WERI-Rb-1 (cell line): ENCODE measurements around the gene ZNF684.

Experiments
- DNase-seq: peaks from one replicate; pipeline ENCODE4 v3.0.0-alpha.2; 2020
- H3K27ac ChIP-seq: fragments of 250-450 bp; sonication (Bioruptor Pico); 2 replicates; pipeline ENCODE4 v1.5.1; 2020; ENCODE audit warnings: mild to moderate bottlenecking, moderate library complexity
- H3K27me3 ChIP-seq: fragments of 250-450 bp; sonication (Bioruptor Pico); 2 replicates; pipeline ENCODE4 v1.5.1; 2021; ENCODE audit warnings: mild to moderate bottlenecking, low read depth, moderate library complexity; ENCODE audit not compliant: insufficient read depth, severe bottlenecking
- H3K36me3 ChIP-seq: fragments of 250-450 bp; sonication (Bioruptor Pico); 2 replicates; pipeline ENCODE4 v1.5.1; 2020; ENCODE audit warnings: mild to moderate bottlenecking, moderate library complexity
- H3K4me3 ChIP-seq: 2 replicates; pipeline ENCODE4 v1.5.1; 2011; ENCODE audit warnings: low read depth, mild to moderate bottlenecking, control low read depth, low read length
- H3K9me3 ChIP-seq: fragments of 250-450 bp; sonication (Bioruptor Pico); 2 replicates; pipeline ENCODE4 v1.5.1; 2021; ENCODE audit warnings: mild to moderate bottlenecking, moderate library complexity; ENCODE audit not compliant: severe bottlenecking
- TF ChIP-seq, protein P1 (sequence below): IDR thresholded peaks from 2 replicates; pipeline ENCODE4 v1.5.1; 2011; ENCODE audit warnings: low read depth, mild to moderate bottlenecking, control low read depth, inconsistent platforms, low read length

ZNF684 gene

DNA sequence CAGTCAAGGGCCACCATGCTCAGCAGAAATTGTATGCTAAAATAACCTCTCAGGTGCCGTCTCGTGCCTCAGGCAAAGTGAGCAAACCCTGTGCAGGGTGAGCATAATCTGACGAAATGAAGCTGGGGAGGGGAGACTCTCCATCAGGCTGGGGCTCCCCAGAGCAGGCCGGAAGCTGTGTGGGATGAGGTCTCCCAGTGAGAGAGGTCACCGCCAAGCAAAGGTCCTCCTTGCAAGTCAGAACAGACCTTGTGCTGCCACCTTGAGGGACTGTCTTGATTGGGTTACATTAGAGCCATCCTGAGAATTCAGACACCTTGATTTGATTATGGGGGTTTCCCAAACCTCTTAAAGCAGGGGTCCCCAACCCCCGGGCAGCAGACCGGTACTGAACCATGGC is 64.2 kb downstream of the ZNF684 start:
- Histone ChIP-seq H3K9me3 (peaks cover 3% of the 10 kb centered on the region), H3K36me3 (no peaks in the 10 kb centered on the region), H3K27me3 (no peaks in the 10 kb centered on the region), H3K27ac (no peak overlapping the region), H3K4me3 (no peak overlapping the region)
- DNase-seq = peak; percentile 22
- TF ChIP-seq, protein P1, sequence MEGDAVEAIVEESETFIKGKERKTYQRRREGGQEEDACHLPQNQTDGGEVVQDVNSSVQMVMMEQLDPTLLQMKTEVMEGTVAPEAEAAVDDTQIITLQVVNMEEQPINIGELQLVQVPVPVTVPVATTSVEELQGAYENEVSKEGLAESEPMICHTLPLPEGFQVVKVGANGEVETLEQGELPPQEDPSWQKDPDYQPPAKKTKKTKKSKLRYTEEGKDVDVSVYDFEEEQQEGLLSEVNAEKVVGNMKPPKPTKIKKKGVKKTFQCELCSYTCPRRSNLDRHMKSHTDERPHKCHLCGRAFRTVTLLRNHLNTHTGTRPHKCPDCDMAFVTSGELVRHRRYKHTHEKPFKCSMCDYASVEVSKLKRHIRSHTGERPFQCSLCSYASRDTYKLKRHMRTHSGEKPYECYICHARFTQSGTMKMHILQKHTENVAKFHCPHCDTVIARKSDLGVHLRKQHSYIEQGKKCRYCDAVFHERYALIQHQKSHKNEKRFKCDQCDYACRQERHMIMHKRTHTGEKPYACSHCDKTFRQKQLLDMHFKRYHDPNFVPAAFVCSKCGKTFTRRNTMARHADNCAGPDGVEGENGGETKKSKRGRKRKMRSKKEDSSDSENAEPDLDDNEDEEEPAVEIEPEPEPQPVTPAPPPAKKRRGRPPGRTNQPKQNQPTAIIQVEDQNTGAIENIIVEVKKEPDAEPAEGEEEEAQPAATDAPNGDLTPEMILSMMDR = peak; percentile 38
